ENCODE data around the gene FOXD4L6. TPM values are rescaled to one million over a fixed set of nuclear protein-coding genes. Genes with fewer than 3 reads are reported as not detected.
"Not testable (repeated sequence)": the region's sequence is repeated elsewhere in the genome, so short reads cannot be mapped to it uniquely, and the experiment has no call there.

Gene FOXD4L6
- not detected for total RNA-seq

DNA sequence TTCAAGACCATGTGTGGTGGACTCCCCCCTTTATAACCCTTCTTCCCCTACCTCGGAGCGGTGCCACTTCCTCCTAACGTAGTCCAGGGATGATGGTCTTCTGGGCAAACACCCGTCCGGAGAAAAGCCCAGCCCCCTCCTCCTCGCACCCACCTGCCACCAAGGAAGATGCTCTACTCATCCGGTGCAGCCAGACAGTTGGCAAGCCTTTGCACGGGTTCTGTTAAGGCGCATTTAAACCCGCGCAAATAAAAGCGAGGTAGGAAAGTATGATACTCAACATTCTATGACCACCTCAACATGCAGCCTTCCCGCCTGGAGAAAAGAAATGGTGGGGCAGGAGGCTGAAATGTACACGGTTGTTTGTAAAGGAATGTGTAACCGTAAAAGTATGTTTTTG, at the start of gene FOXD4L6:
TSS of gene FOXD4L6 (minus strand) at position 101 of the 400 bp plus-strand sequence. CDS start 298 bp downstream, outside the sequence.
- not testable (repeated sequence) for ATAC-seq

- ATAC-seq: not testable (repeated sequence)
Measured at GRCh38 chr9:41174994-41175393, 46.5 kb upstream of the FOXD4L6 start.

DNA sequence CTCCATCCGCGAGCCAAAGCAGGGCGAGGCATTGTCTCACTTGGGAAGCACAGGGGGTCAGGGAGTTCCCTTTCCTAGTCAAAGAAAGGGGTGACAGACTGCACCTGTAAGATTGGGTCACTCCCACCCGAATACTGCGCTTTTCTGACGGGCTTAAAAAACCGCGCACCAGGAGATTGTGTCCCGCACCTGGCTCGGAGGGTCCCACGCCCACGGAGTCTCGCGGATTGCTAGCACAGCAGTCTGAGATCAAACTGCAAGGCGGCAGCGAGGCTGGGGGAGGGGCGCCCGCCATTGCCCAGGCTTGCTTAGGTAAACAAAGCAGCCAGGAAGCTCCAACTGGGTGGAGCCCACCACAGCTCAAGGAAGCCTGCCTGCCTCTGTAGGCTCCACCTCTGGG, 21.6 kb upstream of the FOXD4L6 start:
- ATAC-seq: not testable (repeated sequence)

DNA sequence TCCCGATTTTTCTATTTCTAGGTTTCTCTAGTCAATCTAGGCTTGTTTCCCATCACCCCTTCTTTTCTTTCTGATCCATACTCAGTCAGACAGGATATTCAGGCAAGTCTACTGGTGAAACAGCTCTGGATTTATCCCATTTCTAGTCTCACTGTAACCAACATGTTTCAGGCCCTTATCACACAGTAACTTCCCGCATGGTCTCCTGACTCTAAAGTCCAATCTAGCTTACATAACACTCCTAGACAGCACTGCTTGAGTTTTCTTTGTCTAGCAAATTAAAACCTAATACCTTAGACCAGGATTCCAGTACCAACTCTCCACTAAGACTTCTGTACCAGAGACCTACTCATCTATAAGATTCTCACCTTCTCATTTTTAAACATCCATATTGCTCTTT, 13.4 kb upstream of the FOXD4L6 start:
- ATAC-seq: not testable (repeated sequence)

GRCh38 chr9:41126746-41127446, 1.6 kb downstream of the FOXD4L6 start:
- not testable (repeated sequence) for ATAC-seq

DNA sequence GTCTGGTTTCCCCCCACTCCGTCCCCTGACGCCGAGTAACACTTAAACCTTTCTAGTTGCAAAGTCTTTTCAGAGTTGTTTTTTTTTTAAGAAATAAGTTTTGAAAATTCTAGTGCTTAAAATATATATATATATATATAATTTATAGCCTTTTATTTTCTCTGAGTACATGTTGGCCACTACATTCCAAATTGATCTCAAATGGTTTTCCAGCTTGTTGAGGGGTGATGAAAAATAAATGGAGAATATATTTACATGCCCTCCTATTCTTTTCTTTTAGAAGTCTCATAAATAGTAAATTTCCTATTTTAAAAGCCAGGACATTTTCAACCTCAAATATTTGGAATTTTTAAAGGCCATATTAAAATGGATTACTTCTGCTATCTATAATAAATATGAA, 2.5 kb downstream of the FOXD4L6 start:
- not testable (repeated sequence) for ATAC-seq

DNA sequence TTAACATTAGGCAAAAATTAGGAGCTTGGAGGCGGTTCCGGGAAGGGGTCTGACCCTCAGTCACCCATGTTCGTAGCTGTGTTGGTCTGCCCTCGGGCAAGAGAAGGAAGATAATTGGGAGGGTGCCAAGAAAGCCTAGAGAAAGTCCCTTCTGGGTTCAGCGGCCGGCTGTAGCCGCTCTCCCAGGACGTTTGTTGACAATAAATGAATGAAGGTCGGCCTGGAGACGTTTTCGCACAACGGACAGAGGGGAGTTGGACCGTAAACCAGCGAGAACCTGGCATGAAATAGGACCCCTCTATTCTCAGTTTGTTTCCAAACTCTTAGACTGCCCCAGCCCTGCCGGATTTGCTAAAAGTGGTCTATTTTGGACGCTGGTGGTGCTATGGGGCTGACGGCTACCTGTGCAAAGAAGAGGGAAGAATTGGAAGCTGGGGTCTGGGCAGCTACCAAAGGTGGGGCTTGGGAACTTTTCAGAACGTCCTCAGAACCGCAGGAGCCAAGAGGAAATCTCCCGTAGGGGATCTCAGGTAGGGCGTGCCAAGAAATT, 3.3 kb downstream of the FOXD4L6 start:
- ATAC-seq: not testable (repeated sequence)

GRCh38 chr9:41124250-41125108, 4.0 kb downstream of the FOXD4L6 start:
- peak; percentile 62 for ATAC-seq

GRCh38 chr9:41123812-41124211, 4.7 kb downstream of the FOXD4L6 start:
- peak; percentile 43 for ATAC-seq

GRCh38 chr9:41123396-41123795, 5.1 kb downstream of the FOXD4L6 start:
- not testable (repeated sequence) for ATAC-seq

DNA sequence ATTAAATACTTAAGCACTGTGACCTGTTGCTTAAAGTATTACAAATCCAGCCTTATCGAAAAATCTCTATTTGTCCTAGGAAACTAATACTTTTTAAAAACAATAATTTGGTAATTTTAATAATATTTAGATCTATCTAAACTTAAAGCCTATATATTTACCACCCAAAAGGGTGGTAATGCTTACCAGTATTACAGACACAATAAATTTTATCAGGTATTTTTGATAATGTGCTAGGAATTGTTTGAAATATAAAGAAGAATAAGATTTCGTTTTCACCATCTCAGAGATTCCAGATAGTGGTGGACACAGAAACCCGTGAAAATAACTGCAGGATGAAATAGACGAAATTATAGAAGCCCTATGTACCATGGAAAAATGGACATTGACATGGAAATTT, 7.8 kb downstream of the FOXD4L6 start:
- ATAC-seq: not testable (repeated sequence)

DNA sequence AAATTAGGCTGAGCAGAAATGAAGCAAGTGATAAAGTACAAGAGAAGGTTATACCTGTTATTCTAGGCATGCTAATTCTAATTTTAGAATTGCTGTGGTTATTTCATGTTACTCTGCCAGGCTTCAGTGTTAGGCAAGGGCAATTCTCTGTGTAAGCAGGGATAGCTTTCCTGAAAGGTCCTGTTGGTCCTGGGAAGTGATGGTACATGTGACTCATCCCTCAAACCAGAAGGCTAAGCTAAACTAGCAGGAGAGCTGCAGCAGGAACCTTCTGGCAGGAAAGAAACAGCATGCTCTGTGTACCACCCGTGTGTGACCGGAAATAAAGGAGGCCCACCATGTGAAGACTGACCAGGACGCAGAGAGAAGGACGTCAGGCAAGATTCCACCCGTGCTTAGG, 8.8 kb downstream of the FOXD4L6 start:
- not testable (repeated sequence) for ATAC-seq

GRCh38 chr9:41119311-41119710, 9.2 kb downstream of the FOXD4L6 start:
- peak; percentile 59 for ATAC-seq

- ATAC-seq: not testable (repeated sequence)
Measured at GRCh38 chr9:41113348-41113747, 15.1 kb downstream of the FOXD4L6 start.

DNA sequence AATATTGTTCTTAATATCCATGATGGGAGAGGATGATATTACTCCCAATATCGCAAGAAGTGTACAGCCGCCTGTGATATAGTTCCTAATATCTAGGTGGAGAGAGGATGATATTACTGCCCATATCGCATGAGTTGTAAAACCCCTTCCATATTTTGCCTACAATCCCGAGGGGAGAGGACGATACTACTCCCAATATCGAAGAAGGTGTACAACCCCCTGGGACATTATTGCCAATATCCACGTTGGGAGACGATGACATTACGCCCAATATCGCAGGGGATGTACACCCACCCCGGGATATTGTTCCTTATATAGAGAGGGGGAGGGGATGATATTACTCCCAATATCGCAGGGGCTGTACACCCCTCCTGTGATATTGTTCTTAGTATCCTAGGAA, 17.1 kb downstream of the FOXD4L6 start:
- ATAC-seq: not testable (repeated sequence)

GRCh38 chr9:41110913-41111312, 17.6 kb downstream of the FOXD4L6 start:
- ATAC-seq: not testable (repeated sequence)

DNA sequence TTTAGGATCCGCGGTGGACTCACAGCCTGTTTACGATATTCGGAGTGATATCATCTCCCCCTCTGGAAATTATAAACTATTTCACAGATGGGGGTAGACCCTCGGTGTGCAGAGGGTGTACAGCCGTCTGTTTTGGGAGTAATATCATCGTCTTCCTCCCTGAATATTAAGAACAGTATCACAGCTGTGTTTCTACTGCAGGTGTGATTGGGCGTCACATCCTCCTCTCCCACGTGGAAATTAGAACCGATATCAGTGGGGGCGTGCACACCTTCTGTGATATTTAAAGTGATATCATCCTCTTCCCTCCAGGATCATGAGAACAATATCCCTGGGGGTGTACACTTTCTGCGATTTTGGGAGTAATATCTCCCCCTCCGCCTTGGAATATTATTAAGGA, 19.2 kb downstream of the FOXD4L6 start:
- not testable (repeated sequence) for ATAC-seq

DNA sequence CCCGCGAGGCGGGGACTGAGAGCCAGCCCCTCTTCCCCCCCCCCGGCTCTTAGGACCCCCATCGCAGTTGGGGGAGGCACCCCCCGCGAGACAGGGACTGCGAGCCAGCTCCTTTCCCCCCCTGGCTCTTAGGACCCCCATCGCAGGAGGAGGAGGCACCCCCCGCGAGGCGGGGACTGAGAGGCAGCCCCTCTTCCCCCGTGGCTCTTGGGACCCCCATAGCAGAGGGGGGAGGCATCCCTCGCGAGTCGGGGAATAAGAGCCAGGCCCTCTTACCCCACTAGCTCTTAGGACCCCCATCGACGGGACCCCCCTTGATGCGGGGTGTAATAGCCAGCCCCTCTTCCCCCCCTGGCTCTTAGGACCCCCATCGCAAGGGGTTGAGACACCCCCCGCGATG, 19.7 kb downstream of the FOXD4L6 start:
- ATAC-seq: not testable (repeated sequence)

DNA sequence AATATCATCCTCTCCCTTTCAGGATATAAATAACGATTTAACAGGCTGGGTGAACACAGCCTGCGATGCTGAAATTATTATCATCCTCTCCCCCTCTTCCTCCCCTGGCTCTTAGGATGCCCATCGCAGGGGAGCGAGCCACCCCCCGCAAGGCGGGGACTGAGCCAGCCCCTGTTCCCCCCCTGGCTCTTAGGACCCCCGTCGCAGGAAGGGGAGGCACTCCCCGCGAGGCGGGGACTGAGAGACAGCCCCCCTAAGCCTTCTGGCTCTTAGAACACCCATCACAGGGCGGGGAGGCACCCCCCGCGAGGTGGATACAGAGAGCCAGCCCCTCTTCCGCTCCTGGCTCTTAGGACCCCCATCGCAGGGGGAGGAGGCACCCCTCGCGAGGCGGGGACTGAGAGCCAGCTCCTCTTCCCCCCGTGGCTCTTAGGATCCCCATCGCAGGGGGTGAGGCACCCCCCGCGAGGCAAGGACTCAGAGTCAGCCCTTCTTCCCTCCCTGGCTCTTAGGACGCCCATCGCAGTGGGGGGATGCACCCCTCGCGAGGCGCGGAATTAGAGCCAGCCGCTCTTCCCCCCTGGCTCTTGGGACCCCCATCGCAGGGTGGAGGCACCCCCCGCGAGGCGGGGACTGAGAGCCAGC, 21.9 kb downstream of the FOXD4L6 start:
- not testable (repeated sequence) for ATAC-seq

GRCh38 chr9:41105557-41106253, 22.8 kb downstream of the FOXD4L6 start:
- ATAC-seq: not testable (repeated sequence)

DNA sequence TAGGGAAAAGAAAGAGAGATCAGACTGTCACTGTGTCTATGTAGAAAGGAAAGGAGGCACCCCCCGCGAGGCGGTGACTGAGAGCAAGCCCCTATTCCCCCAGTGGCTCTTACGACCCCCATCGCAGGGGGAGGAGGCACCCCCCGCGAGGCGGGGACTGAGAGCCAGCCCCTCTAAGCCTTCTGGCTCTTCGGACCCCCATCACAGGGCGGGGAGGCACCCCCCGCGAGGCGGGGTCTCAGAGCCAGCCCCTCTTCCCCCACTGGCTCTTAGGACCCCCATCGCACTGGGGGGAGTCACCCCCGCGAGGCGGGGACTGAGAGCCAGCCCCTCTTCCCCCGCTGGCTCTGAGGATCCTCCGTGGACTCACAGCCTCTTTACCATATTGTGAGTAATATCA, 23.9 kb downstream of the FOXD4L6 start:
- not testable (repeated sequence) for ATAC-seq

GRCh38 chr9:41100508-41100907, 28.0 kb downstream of the FOXD4L6 start:
- ATAC-seq: not testable (repeated sequence)
